GM13977 (cell line): Measurements from ENCODE around the gene ESF1.

Experiments used
- DNase-seq: peaks from one replicate; pipeline ENCODE4 v3.0.0; 2012; ENCODE audit warnings: low spot score
- CTCF ChIP-seq: IDR thresholded peaks from 2 replicates; pipeline ENCODE4 v1.5.1; 2012; ENCODE audit warnings: mild to moderate bottlenecking, control low read depth; ENCODE audit not compliant: insufficient read depth; ENCODE audit errors: extremely low read depth, missing control alignments
- in situ Hi-C: fragments of 300-500 bp; cut with MboI; formaldehyde crosslinking; loops from one replicate; pipeline ENCODE4 v1.12.0; 2022; ENCODE audit warnings: low sequenced_read_pairs, low pct_unique_long_range_greater_than_20kb, mixed read lengths, inconsistent platforms; ENCODE audit not compliant: unreplicated experiment

ESF1 gene

GRCh38 chr20:13665709-13666395 is 118.9 kb downstream of the ESF1 start:
- no peak for DNase-seq
- in situ Hi-C loops: no loop called here
- no peak for TF ChIP-seq CTCF
